Spinal cord (tissue), 10 donors: ENCODE data around the gene JPH2. TPM values are rescaled to one million over a fixed set of nuclear protein-coding genes. Genes with fewer than 3 reads are reported as not detected.

Experiments used
- DNase-seq, 6 donors: peaks; one replicate each; pipeline versions ENCODE4 v3.0.0 to v3.0.0-alpha.2; 2013 to 2015; ENCODE audit warnings: low spot score in 6 of 6, low read depth in 4 of 6
- H3K27ac ChIP-seq: one replicate; pipeline ENCODE4 v1.5.1; 2013; ENCODE audit warnings: low read depth, low read length, control low read depth
- H3K27me3 ChIP-seq: one replicate; pipeline ENCODE4 v1.6.1; 2013; ENCODE audit warnings: low read length; ENCODE audit not compliant: control insufficient read depth, insufficient read depth
- H3K36me3 ChIP-seq: one replicate; pipeline ENCODE4 v1.6.1; 2013; ENCODE audit warnings: low read length; ENCODE audit not compliant: control insufficient read depth, insufficient read depth
- H3K4me1 ChIP-seq: one replicate; pipeline ENCODE4 v1.6.1; 2013; ENCODE audit warnings: low read length; ENCODE audit not compliant: control insufficient read depth, insufficient read depth
- H3K4me3 ChIP-seq: one replicate; pipeline ENCODE4 v1.5.1; 2013; ENCODE audit warnings: low read depth, low read length, control low read depth
- H3K9me3 ChIP-seq: one replicate; pipeline ENCODE4 v1.6.1; 2013; ENCODE audit warnings: low read length; ENCODE audit not compliant: control insufficient read depth, insufficient read depth
- WGBS: methylation state at CpG from one replicate; pipeline ENCODE4 v1.1.5; 2013; ENCODE audit warnings: missing lambda C conversion rate; ENCODE audit not compliant: insufficient coverage; 5-methylcytosine and 5-hydroxymethylcytosine counted together
- polyA plus RNA-seq, 2 donors: library from polyadenylated mRNA; unstranded; fragments of 120-200 nt; gene quantifications; one replicate each; pipeline ENCODE4 v1.2.1, GENCODE V29; 2013; ENCODE audit not compliant: insufficient read length in 2 of 2
- total RNA-seq, 2 donors: library from RNA; depleted of rRNA in 1 of 2; stranded (reverse); fragments of 120-200 nt in 1 of 2; fragments of >200 nt in 1 of 2; gene quantifications; one replicate each; pipeline versions ENCODE4 v1.2.3 to v1.2.4, GENCODE V29; 2013 to 2014
- donor health status: healthy.

Gene JPH2
- total and polyA plus RNA-seq, 4 donors = 1.4 to 2.5 (median 1.6) TPM

DNA sequence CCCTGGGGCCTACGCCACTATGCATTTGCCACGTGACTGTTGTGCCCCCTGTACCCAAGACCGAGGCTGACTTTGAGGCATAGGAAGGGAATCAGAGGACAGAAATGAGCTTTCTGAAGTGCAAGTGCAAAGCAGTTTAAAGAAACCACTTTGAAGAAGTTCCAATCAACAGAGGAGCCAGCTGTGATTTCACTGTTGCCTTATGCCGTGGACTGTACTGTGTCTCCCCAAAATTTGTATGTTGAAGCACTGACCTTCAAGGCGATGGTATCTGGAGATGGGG lies 111.1 kb downstream of the JPH2 start:
- no peak for DNase-seq
- Histone ChIP-seq H3K36me3 (no peaks in the 10 kb centered on the region), H3K9me3 (no peaks in the 10 kb centered on the region), H3K4me3 (no peak overlapping the region), H3K27me3 (no peaks in the 10 kb centered on the region), H3K27ac (no peak overlapping the region), H3K4me1 (peaks cover 23% of the 10 kb centered on the region)
- WGBS = 95% methylated on average over 3 of the region's 5 CpGs

DNA sequence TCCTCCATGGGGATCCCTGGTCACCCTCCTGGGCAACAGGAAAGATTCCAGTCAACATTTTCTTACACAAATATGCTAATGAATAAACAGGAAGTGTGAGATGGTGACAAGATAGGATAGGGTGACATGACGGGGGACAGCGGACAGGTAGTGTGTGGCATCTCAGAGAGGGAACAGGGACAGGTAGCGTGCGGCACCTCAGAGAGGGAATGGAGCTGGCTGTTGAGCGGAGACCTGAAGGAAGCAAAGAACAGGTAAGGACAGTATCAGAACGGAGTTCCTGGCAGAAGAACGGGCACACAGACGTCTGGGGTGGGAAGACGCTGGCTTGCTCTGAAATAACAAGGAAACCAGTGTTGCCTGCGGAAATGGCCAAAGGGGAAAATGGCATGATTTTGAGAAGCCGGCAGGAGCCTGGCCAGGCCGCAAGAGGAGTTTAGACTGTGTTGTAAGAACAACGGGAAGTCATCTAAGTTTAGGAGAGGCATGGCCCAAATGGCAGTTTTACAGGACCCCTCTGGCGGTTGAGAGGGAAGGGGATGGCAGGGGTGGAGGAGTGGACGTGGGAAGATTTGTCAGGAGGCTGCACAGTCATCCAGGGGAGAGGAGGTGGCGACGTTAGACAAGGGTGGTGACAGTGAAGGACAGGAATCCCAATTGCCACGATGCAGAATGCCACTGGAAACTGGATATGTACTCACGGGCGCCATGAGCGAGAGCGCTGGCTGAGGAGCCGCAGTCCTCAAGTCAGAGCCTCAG lies 111.6 kb downstream of the JPH2 start:
- Histone ChIP-seq H3K4me3 (no peak overlapping the region), H3K27ac (no peak overlapping the region), H3K36me3 (no peaks in the 10 kb centered on the region), H3K4me1 (peaks cover 28% of the 10 kb centered on the region), H3K27me3 (no peaks in the 10 kb centered on the region), H3K9me3 (no peaks in the 10 kb centered on the region)
- no peak for DNase-seq
- 92% methylated on average over 23 of the region's 23 CpGs for WGBS

DNA sequence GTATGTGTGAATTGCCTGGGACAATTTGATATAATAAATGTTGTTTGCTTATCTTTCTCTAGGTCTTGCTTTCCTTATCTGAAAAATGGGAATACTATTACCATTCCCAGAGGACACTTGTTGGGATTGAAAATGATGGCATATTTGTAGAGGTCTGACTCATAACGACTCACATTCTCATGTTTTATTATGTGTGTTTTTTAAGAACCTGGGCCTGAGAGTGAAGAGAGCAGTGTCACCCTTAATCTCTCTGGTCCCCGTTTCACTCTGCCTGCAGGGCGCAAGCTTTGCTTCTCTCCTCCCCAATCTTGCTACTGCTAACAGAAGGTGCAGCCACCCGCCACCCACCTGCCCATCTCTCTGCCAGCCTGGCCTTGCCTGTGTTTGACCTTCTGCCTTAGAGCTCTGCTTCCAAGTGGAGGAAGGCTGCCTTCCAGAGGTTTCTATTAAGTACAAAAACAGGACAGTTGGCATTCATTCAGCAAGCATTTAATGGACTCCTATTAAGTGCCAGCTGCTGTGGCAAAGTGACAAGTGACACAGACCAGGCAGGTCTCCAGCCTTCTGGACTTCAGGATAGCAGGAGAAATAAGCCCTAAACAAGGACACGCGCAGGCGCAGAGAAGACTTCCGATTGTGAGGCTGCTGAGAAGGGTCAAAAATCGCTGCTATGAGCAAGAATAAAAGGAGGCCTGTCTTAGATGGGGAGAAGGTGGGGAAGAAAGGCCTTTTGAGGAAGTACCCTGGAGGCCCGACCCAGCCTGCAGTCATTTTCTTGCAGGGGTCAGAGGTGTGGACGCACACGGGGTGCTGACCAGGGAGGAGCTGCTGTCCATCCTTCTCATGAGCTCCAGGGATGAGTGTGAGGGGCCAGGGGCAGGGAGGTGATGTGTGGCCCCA lies 112.5 kb downstream of the JPH2 start:
- no peak overlapping the region for H3K27ac ChIP-seq
- no peak overlapping the region for H3K4me3 ChIP-seq
- no peaks in the 10 kb centered on the region for H3K27me3 ChIP-seq
- H3K36me3 ChIP-seq = no peaks in the 10 kb centered on the region
- peak in 2 of 6 donors; percentile 43 to 63 for DNase-seq
- 59% methylated on average over 9 of the region's 12 CpGs for WGBS
- H3K4me1 ChIP-seq = peaks cover 31% of the 10 kb centered on the region
- no peaks in the 10 kb centered on the region for H3K9me3 ChIP-seq

DNA sequence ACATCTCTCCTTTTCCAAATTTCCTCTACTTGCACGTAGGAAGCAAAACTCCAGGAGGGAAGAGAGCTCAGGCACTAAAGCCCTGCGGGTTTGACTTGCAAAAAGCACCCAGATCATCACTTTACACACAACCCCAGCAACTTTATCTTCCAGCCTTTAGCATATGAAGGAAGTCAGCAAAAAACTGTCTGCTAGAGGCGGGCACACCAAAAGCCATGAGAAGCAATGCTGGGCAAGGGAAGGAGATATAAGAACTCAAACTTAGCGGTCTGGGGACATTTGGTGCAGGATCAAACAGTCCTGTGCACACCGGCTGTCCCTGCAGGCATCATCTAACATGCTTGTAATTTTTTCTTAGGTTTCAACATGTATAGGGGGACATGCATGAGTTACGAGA lies 113.3 kb downstream of the JPH2 start:
- H3K9me3 ChIP-seq = no peaks in the 10 kb centered on the region
- H3K27ac ChIP-seq = no peak overlapping the region
- 82% methylated on average over 5 of the region's 6 CpGs for WGBS
- peaks cover 33% of the 10 kb centered on the region for H3K4me1 ChIP-seq
- DNase-seq = no peak
- no peak overlapping the region for H3K4me3 ChIP-seq
- H3K27me3 ChIP-seq = no peaks in the 10 kb centered on the region
- peaks cover 3% of the 10 kb centered on the region for H3K36me3 ChIP-seq

DNA sequence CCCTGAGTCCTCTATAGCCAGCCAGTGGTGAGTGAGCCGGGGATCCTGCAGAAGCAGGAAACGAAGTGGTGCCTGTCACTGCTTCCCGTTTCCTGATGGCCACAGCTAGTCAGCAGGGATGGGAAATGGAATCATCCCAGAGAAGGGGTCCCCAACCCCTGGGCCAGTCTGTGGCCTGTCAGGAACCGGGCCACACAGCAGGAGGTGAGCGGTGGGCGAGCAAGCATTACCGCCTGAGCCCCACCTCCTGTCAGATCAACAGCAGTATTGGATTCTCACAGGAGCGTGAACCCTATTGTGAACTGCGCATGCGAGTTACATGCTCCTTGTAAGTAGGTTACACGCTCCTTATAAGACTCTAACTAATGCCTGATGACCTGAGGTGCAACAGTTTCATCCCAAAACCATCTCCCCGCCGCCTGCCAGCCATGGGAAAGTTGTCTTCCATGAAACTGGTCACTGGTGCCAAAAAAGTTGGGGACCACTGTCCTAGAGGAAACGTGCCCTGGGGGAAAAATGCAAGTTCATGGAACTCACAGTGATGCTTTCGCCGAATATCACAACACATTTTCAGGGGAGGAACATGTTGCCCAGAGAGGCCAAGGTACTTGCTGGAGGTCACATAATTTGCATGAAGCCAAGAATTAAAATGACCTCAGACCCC lies 113.8 kb downstream of the JPH2 start:
- DNase-seq = no peak
- no peak overlapping the region for H3K4me3 ChIP-seq
- H3K9me3 ChIP-seq = no peaks in the 10 kb centered on the region
- H3K27ac ChIP-seq = no peak overlapping the region
- H3K36me3 ChIP-seq = peaks cover 5% of the 10 kb centered on the region
- 75% methylated on average over 16 of the region's 16 CpGs for WGBS
- H3K27me3 ChIP-seq = no peaks in the 10 kb centered on the region
- peaks cover 33% of the 10 kb centered on the region for H3K4me1 ChIP-seq

DNA sequence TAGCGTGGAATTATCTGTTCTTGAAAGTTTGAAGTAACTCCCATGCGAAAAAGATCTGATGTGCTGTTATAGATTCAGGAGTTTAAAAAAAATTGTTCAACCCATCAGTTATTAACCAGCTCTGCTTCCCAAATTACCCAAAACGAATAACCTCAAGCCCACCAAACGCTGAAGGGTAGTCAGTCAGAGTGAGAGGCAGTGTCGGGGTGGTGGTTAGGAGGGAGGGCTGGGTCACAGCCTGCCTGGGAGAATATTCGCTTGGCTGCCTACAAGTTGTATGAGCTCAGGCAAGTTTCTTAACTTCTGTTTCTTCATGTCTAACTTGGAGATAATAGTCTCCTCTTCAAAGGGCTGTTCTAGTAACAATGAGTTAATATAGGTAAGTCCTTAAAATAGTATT lies 114.6 kb downstream of the JPH2 start:
- Histone ChIP-seq H3K4me1 (peaks cover 33% of the 10 kb centered on the region), H3K9me3 (no peaks in the 10 kb centered on the region), H3K36me3 (peaks cover 8% of the 10 kb centered on the region), H3K4me3 (no peak overlapping the region), H3K27me3 (no peaks in the 10 kb centered on the region), H3K27ac (no peak overlapping the region)
- DNase-seq = no peak
- WGBS = no CpG with 5 or more reads among the region's 6 CpGs

DNA sequence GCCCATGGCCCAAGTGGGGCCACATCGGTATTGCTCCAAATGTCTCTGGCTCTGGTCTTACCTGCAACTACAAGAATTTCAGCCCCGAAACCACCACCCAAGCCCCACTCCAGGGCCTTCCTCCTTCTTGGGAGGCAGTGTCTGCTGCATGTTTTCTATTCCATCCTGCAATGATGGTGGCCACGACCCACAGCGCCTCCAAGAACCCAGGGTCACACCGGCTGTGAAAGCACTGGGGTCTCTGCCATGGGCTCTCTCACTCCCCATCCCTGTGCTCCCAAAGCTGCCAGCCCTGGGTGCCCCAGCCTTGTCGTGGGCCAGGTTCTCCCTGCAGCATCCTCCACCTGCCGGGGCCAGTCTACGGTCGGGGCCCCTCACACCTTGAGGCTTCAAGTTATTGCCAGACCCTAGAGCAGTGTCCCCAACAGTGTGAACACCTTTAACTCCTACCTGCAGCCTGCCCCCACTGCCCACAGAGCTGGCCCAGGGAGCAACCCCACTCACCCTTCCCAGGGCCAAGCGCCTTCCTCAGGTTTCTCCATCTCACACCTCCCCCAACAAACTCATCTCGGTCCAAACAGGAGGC lies 115.4 kb downstream of the JPH2 start:
- H3K36me3 ChIP-seq = peaks cover 8% of the 10 kb centered on the region
- H3K27ac ChIP-seq = no peak overlapping the region
- no peaks in the 10 kb centered on the region for H3K27me3 ChIP-seq
- 87% methylated on average over 11 of the region's 11 CpGs for WGBS
- H3K4me1 ChIP-seq = peaks cover 33% of the 10 kb centered on the region
- no peak overlapping the region for H3K4me3 ChIP-seq
- no peak for DNase-seq
- no peaks in the 10 kb centered on the region for H3K9me3 ChIP-seq

DNA sequence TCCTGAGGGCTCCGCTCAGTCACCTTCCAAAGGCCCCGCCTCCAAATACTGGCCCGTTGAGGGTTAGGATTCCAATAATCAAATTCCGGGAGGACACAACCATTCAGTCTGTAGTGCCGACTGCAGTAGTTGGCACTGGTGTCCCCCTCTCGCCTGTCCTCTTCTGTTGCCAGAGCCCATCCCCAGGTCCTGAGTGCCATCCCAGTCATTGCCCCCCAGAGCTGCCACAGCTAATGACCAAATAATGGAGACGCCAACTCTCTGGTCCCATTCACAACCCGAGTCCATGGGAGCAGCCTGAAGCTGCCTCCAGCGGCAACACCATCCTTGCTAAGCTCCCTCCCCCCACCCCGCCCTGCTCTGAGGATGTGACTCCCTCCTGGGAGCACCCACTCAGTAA lies 115.9 kb downstream of the JPH2 start:
- Histone ChIP-seq H3K9me3 (no peaks in the 10 kb centered on the region), H3K36me3 (peaks cover 8% of the 10 kb centered on the region), H3K4me3 (no peak overlapping the region), H3K27me3 (no peaks in the 10 kb centered on the region), H3K27ac (no peak overlapping the region), H3K4me1 (peaks cover 33% of the 10 kb centered on the region)
- WGBS = 87% methylated on average over 10 of the region's 10 CpGs
- no peak for DNase-seq

DNA sequence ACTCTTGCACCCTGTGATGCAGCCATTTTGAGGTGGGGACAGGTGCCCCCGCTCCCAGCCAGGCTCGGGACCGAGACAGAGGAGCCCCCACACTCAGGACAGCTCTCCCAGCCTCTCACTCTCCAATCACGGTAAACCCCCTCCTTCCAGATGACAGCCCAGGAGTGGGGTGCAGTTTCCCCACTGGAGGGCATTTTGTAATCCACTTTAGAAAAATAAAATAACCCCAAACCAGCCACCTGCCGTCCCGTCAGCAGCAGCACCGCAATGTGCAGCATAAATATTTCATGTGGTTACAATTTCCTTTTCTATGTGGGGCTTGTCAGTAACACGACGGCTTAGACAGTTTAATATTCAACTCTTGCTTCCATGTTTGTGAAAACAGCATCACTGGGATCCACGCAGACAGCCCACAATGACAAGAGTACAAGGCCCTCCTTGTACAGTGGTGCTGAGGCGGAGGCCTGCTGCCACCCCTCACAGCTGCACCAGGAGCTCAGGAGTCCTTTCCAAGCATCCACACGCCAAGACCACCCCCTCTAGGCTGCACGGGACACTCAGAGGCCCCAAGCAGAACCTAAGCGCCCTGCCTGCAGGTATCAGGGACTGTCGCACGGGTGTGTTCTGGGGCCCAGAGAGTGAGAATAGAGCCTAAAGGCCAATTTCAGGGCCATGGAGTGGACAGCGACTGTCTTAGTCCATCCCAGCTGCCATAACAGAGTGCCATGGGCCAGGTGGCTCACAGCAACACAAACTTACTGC lies 116.7 kb downstream of the JPH2 start:
- no peaks in the 10 kb centered on the region for H3K9me3 ChIP-seq
- H3K27ac ChIP-seq = no peak overlapping the region
- DNase-seq = peak in 2 of 6 donors; percentile 55 to 57
- peaks cover 12% of the 10 kb centered on the region for H3K36me3 ChIP-seq
- H3K4me1 ChIP-seq = peaks cover 29% of the 10 kb centered on the region
- 53% methylated on average over 14 of the region's 17 CpGs for WGBS
- no peaks in the 10 kb centered on the region for H3K27me3 ChIP-seq
- H3K4me3 ChIP-seq = no peak overlapping the region
